Fibroblast of mammary gland (primary cell): Measurements from ENCODE around the gene SPOPL.
"Not testable (repeated sequence)": the region's sequence is repeated elsewhere in the genome, so short reads cannot be mapped to it uniquely, and the experiment has no call there.

ENCODE experiments used
- DNase-seq: peaks from one replicate; pipeline ENCODE4 v3.0.0-alpha.2; 2010; ENCODE audit warnings: low read depth
- H3K4me3 ChIP-seq: 2 replicates; pipeline ENCODE4 v1.5.1; 2011; ENCODE audit warnings: low read depth, mild to moderate bottlenecking, low read length, moderate library complexity; ENCODE audit not compliant: control insufficient read depth
- CTCF ChIP-seq: conservative IDR thresholded peaks from 2 replicates; pipeline ENCODE4 v1.5.1; 2011; ENCODE audit warnings: low read depth, low read length, inconsistent platforms; ENCODE audit not compliant: control insufficient read depth, insufficient read depth

SPOPL gene

GRCh38 chr2:138476940-138477339 lies 24.6 kb upstream of the SPOPL start:
- no peak for TF ChIP-seq CTCF
- H3K4me3 ChIP-seq: no peak overlapping the region
- no peak for DNase-seq

- H3K4me3 ChIP-seq, DNase-seq: not testable (repeated sequence)
Measured at GRCh38 chr2:138482796-138483195, 18.8 kb upstream of the SPOPL start.

- DNase-seq: peak; percentile 30
- no peak for TF ChIP-seq CTCF
- H3K4me3 ChIP-seq: no peak overlapping the region
Measured at GRCh38 chr2:138485019-138485418, 16.6 kb upstream of the SPOPL start.

- no peak for TF ChIP-seq CTCF
- no peak overlapping the region for H3K4me3 ChIP-seq
- DNase-seq: no peak
Measured at GRCh38 chr2:138486363-138487198, 15.0 kb upstream of the SPOPL start.

GRCh38 chr2:138490673-138491494 lies 10.7 kb upstream of the SPOPL start:
- no peak overlapping the region for H3K4me3 ChIP-seq
- no peak for TF ChIP-seq CTCF
- no peak for DNase-seq

GRCh38 chr2:138491495-138491862 lies 10.1 kb upstream of the SPOPL start:
- no peak overlapping the region for H3K4me3 ChIP-seq
- no peak for TF ChIP-seq CTCF
- no peak for DNase-seq

- no peak overlapping the region for H3K4me3 ChIP-seq
- no peak for TF ChIP-seq CTCF
- no peak for DNase-seq
Measured at GRCh38 chr2:138492160-138492559, 9.4 kb upstream of the SPOPL start.
